Superior temporal gyrus (tissue), 1 donor: ENCODE data around the gene HS3ST5.
"Not testable (repeated sequence)": the region's sequence is repeated elsewhere in the genome, so short reads cannot be mapped to it uniquely, and the experiment has no call there.

Source experiments
- DNase-seq: peaks from one replicate; pipeline ENCODE4 v3.0.0-alpha.2; 2016; ENCODE audit errors: extremely low spot score

Gene HS3ST5

GRCh38 chr6:114155763-114156162, 187.1 kb downstream of the HS3ST5 start:
- no peak for DNase-seq

GRCh38 chr6:114154812-114155211, 188.0 kb downstream of the HS3ST5 start:
- no peak for DNase-seq

GRCh38 chr6:114153448-114153847, 189.4 kb downstream of the HS3ST5 start:
- DNase-seq: no peak

- DNase-seq: peak; percentile 50
Observed at GRCh38 chr6:114151064-114151690, 191.6 kb downstream of the HS3ST5 start.

DNA sequence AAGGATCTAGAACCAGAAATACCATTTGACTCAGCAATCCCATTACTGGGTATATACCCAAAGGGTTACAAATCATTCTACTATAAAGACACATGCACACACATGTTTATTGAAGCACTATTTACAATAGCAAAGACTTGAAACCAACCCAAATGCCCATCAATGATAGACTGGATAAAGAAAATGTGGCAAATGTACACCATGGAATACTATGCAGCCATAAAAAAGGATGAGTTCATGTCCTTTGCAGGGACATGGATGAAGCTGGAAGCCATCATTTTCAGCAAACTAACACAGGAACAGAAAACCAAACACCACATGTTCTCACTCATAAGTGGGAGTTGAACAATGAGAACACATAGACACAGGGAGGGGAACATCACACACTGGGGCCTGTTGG, 193.6 kb downstream of the HS3ST5 start:
- not testable (repeated sequence) for DNase-seq

DNA sequence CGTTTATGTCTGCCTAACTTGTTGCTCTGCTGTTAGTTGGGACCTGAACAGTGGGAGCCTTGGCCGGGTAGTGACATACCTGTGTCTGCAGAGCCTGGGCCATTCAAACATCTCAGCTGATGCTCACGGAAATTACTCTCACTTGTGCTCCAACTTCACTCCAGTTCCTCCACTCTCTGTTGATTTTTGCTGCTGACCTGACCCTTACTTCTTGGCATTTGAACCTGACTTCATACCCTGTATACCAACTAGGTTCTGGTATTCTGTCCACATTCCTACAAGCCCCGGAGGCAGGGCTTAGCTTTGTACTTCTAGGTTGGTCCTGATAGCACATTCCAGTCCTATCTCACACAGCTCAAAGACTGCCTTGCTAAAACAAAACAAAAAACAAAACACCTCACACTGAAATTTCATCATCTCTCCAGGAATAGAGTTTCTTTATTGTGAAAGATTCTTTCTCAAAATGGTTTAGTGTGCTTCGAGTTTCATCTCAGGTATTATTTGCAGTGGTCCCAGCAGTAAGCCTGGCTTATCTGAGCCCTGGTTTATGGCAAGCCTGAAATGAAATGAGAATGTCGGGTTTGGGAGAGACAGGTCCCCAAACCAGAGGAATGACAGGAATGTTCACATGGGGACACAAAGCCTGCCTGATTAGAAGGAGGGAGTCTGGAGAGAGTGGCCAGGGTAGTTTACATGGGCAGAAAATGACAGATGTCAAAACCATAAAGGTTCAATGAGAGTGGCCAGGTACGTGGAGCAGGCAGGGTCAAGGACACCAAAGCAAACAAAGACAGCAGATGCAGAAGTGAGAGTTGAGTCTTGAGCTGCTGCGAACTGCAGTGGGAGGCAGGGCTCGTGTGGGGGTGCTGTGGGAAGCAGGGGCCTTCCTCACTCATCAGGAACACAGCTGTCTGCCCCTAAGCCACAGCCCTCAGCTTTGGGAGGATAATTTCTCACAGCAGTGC, 197.7 kb downstream of the HS3ST5 start:
- DNase-seq: no peak

GRCh38 chr6:114142258-114142657, 200.6 kb downstream of the HS3ST5 start:
- DNase-seq: peak; percentile 40

- no peak for DNase-seq
Observed at GRCh38 chr6:114140416-114140815, 202.4 kb downstream of the HS3ST5 start.

DNA sequence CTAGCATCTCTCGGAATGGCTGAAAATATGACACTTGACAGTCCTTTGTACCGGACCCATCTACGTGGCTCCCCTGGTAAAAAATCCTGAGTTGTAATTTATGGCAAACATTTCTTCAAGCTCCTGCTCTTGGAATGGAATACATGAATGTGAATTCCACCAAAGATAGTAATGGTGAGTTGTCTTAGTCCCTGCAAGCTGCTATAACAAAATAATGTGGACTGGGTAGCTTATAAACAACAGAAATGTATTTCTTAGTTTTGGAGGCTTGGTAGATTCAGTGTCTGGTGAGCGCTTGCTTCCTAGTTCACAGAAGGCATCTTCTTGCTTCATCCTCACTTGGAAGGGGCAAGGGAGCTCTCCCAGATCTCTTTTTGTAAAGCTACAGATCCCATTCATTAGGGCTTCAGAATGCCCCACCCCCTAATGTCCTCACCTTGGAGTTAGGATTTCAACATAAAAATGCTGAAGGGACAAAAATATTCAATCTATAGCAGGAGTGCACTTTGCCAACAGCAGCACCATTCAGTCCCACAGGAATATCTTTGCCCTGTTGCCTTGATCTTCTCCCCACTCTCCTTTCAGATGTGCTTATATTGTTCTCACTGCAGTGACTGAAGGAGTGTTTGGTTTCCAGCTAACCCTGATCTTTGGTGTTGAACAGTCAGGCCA, 204.1 kb downstream of the HS3ST5 start:
- no peak for DNase-seq

DNA sequence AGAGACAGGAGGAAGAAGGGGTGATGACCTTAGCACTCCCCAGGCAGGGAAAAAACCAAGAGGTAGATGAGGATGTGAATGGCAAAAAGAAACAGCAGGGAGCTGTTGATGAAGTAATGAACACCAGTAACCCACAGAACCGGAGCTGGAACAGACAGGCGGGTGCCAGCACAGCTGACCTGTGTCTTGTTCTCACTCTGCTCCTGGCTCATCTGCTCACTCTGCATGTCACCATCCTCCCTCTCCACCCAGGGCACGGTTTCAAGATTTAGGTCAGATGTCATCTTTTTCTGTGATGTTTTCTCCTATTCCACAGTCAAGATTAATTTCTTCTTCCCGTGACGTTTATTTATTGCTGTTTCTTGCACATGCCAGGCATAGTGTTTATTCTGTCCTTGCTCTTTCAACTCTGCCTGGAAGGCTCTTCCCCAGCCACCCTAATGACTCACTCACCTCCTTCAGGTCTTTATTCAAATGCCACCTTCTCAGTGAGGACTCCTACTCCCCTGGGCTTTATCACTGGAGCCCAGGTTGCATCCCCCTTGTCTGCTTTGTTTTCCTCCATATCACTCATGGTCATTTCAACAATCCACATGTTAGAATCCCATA, 207.4 kb downstream of the HS3ST5 start:
- no peak for DNase-seq

DNA sequence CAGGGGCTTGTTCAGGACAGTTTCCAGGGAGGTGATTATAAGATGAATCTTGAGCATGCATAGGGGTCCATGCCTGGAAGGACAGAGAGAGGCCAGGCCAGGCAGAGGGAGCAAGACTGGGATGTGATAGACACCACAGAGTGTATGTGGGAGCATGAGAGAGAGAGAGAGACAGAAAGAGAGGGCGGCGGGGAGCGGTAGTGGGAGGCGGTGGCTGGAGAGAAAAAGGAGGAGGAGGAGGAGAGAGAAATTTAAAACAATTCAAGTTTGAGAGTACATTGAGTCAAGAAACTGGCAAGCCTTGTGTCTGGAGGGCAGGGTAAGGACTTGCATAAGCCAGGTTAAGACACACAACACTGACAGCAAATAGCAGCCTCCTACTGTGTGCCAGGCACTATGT, 209.0 kb downstream of the HS3ST5 start:
- DNase-seq: no peak

DNA sequence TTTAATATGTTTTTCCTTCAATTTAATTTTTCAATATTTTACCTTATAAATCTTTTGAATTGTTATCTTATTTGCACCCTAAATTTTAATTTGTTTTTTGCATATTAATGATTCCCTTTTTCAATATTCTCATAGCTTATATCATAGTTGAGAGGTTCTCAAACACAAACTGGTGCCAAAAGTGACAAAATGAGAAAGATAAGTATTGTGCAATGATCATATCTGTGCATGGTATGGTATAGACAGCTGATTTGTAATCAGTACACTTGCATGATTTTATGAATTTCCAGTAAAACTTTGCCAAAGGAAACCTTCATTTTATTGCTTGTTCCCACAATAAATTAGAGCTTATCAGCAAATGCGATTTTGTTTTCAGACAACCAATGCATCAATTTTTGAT, 210.9 kb downstream of the HS3ST5 start:
- DNase-seq: no peak

DNA sequence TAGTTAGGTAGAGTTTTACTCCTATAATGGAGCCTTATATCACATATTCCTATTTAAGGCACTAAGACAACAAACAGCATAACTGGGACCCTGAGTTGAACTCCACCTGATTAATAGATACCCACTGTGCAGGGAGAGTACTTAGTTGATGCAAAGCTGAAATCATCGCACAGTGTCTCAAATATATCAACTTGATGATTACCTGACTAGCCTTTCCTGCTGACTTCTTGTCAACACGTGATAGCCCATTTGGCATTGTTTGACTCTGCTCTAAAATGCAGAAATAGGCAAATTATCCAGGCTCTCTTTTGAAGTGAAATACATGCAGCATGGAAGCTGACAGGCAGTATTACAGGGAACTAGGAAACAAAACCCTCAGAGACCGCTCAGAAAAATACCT, 217.2 kb downstream of the HS3ST5 start:
- no peak for DNase-seq

DNA sequence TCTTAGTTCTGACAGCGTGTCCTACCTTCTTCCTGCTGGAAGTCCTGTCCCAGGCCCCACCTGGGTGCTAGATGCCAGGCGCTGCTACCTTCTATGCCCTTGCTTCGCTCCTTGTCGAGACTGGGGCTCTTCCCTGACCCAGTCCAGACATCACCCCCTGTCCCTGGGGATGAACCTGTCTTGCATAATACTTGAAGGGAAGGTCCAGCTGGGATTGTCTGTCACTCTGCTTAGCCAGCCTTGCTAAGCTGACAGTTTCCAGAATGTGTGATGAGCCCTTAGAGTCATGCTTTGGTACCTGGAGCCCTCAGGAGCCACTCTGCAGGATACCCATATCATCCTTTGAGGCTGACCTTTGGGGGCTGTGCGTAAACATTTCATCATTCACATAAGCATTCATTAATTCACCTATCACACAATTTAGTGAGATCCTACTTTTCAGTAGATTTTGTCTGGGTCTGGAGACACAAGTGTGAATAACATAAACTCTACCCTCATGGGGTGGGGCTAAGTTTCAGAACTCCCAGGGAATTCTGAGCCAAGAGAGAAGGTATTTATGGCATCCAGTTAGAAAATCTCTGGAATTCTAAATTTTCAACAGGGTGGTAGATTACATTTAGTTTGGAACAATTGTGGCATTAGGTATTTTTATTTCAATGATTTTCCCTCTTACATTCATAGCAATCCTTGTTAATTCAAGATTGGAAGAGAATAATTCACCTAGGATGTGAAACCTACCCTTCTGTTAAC, 220.7 kb downstream of the HS3ST5 start:
- no peak for DNase-seq

DNA sequence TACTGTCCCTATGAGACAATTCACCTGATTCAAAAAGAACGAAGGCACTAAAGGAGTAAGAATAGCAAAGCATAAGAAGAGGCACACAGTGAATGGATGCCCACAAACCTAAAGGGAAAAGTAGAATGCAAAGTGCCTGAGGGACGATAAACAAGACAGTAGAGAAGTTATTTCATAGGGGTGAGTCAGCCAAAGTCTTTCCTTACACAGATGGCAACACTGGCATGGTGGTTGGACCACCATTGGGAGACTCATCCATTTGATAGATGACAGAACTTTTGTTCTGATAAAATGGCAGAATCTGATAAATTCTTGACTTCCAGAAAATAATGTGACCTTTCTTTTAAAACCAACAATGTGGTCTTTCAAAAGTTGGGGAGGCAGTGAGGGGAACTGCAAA, 223.8 kb downstream of the HS3ST5 start:
- DNase-seq: no peak

- DNase-seq: no peak
Observed at GRCh38 chr6:114115652-114116051, 227.2 kb downstream of the HS3ST5 start.

- DNase-seq: peak; percentile 93
Observed at GRCh38 chr6:114108119-114109002, 234.5 kb downstream of the HS3ST5 start.

DNA sequence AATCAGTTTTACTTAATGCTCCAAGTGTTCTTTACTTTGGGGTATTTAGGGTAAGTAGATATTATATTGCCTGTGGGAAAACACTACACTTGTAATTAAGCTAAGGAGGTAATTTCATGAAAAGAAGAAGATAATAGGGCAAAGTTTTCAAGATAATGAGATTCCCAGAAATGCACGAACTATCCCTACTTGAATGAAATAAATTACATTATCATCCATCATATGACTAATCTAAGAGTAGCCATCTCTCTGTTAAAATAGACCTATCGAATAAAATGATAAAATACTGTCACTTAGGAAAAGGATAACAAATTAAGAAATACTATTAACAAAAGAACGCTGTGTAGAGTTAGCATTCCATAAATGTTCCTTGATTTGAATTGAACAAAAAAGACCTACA, 236.8 kb downstream of the HS3ST5 start:
- DNase-seq: no peak

DNA sequence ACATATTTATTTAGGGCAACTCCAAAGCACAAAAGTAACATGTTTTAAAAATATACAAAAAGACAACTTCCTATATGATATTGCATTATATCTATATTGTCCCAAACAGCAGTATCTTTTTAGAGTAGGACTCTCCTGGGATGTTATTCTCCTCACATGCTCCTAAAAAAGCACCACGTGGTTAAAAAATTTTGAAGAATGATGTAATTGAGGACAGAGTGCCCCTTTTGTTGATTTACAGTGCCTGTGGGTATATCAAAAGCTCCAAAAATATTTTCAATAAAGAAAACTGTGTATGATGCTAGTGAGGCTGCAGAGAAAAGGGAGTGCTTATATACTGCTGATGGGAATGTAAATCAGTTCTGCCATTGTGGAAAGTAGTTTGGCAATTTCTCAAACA, 241.6 kb downstream of the HS3ST5 start:
- no peak for DNase-seq

- no peak for DNase-seq
Observed at GRCh38 chr6:114100215-114100994, 242.4 kb downstream of the HS3ST5 start.
